Trophoblast cell (in vitro differentiated cells and primary cell): ENCODE results near the gene FBXO24.

Experiments
- DNase-seq, 2 donors: peaks; one replicate each; pipeline ENCODE4 v3.0.0-alpha.2; 2016
- H2AFZ ChIP-seq: 2 replicates; pipeline ENCODE4 v1.6.1; 2013; ENCODE audit warnings: low read length, moderate library complexity, mild to moderate bottlenecking; ENCODE audit not compliant: insufficient read depth, poor library complexity
- H2AK5ac ChIP-seq: 2 replicates; pipeline ENCODE4 v1.6.1; 2013; ENCODE audit warnings: mild to moderate bottlenecking, low read length
- H2BK120ac ChIP-seq: 2 replicates; pipeline ENCODE4 v1.6.1; 2013; ENCODE audit warnings: low read length, mild to moderate bottlenecking, moderate library complexity; ENCODE audit not compliant: insufficient read depth, poor library complexity
- H2BK12ac ChIP-seq: 2 replicates; pipeline ENCODE4 v1.6.1; 2013; ENCODE audit warnings: mild to moderate bottlenecking, low read length, moderate library complexity
- H2BK5ac ChIP-seq: 2 replicates; pipeline ENCODE4 v1.6.1; 2013; ENCODE audit warnings: low read length, low read depth, moderate library complexity, mild to moderate bottlenecking; ENCODE audit not compliant: poor library complexity
- H3K14ac ChIP-seq: 2 replicates; pipeline ENCODE4 v1.6.1; 2013; ENCODE audit warnings: mild to moderate bottlenecking, low read length
- H3K18ac ChIP-seq: 2 replicates; pipeline ENCODE4 v1.6.1; 2013; ENCODE audit warnings: mild to moderate bottlenecking, low read length
- H3K23ac ChIP-seq: 2 replicates; pipeline ENCODE4 v1.6.1; 2013; ENCODE audit warnings: low read length
- H3K27ac ChIP-seq: 2 replicates; pipeline ENCODE4 v1.5.1; 2013; ENCODE audit warnings: low read depth, mild to moderate bottlenecking, inconsistent platforms, low read length, moderate library complexity
- H3K27me3 ChIP-seq: 2 replicates; pipeline ENCODE4 v1.6.1; 2013; ENCODE audit warnings: inconsistent platforms, mild to moderate bottlenecking, low read length, moderate library complexity; ENCODE audit not compliant: insufficient read depth
- H3K36me3 ChIP-seq, 2 experiments: 1 replicate in 1 of 2; 2 replicates in 1 of 2; pipeline ENCODE4 v1.6.1; 2013; ENCODE audit warnings: low read length in 2 of 2, mild to moderate bottlenecking in 2 of 2, moderate library complexity in 1 of 2; ENCODE audit not compliant: insufficient read depth in 2 of 2, control insufficient read depth in 1 of 2
- H3K4ac ChIP-seq: 2 replicates; pipeline ENCODE4 v1.6.1; 2013; ENCODE audit warnings: low read depth, mild to moderate bottlenecking, low read length, moderate library complexity
- H3K4me1 ChIP-seq, 2 experiments: 1 replicate in 1 of 2; 2 replicates in 1 of 2; pipeline ENCODE4 v1.6.1; 2013; ENCODE audit warnings: low read length in 2 of 2, mild to moderate bottlenecking in 2 of 2, moderate library complexity in 1 of 2; ENCODE audit not compliant: insufficient read depth in 2 of 2, control insufficient read depth in 1 of 2
- H3K4me2 ChIP-seq: 2 replicates; pipeline ENCODE4 v1.6.1; 2013; ENCODE audit warnings: inconsistent platforms, mild to moderate bottlenecking, low read length, moderate library complexity
- H3K4me3 ChIP-seq: 2 replicates; pipeline ENCODE4 v1.5.1; 2013; ENCODE audit warnings: mild to moderate bottlenecking, low read depth, low read length, inconsistent platforms
- H3K79me1 ChIP-seq: one replicate; pipeline ENCODE4 v1.6.1; 2013; ENCODE audit warnings: low read length
- H3K79me2 ChIP-seq: 2 replicates; pipeline ENCODE4 v1.6.1; 2013; ENCODE audit warnings: low read length, mild to moderate bottlenecking; ENCODE audit not compliant: control insufficient read depth, insufficient read depth, poor library complexity
- H3K9ac ChIP-seq: 2 replicates; pipeline ENCODE4 v1.6.1; 2013; ENCODE audit warnings: mild to moderate bottlenecking, low read length
- H3K9me3 ChIP-seq: 2 replicates; pipeline ENCODE4 v1.6.1; 2013; ENCODE audit warnings: low read depth, mild to moderate bottlenecking, control low read depth, inconsistent platforms, low read length; ENCODE audit not compliant: insufficient read depth
- H4K12ac ChIP-seq: 2 replicates; pipeline ENCODE4 v1.6.1; 2013; ENCODE audit warnings: low read depth, mild to moderate bottlenecking, low read length, moderate library complexity
- H4K8ac ChIP-seq: 2 replicates; pipeline ENCODE4 v1.6.1; 2013; ENCODE audit warnings: low read depth, mild to moderate bottlenecking, low read length, moderate library complexity
- H4K91ac ChIP-seq: one replicate; pipeline ENCODE4 v1.6.1; 2013; ENCODE audit warnings: low read depth, mild to moderate bottlenecking, low read length, moderate library complexity
- WGBS: extraction: QIAGEN DNeasy Blood & Tissue Kit; methylation state at CpG from one replicate; pipeline ENCODE4 v1.1.7; 2013; ENCODE audit warnings: missing lambda C conversion rate; ENCODE audit not compliant: insufficient read length, insufficient coverage; ENCODE audit errors: extremely low coverage; 5-methylcytosine and 5-hydroxymethylcytosine counted together

Gene FBXO24

GRCh38 chr7:100561491-100562194, 24.5 kb upstream of the FBXO24 start:
- Histone ChIP-seq H2BK120ac (no peak overlapping the region), H2BK5ac (no peak overlapping the region)
- no CpG with 5 or more reads among the region's 12 CpGs for WGBS

GRCh38 chr7:100562195-100563099, 23.7 kb upstream of the FBXO24 start:
- no peak for DNase-seq
- Histone ChIP-seq H3K4me2 (no peak overlapping the region), H3K23ac (no peak overlapping the region), H2BK120ac (no peak overlapping the region), H3K18ac (no peak overlapping the region), H4K12ac (no peak overlapping the region), H3K9me3 (no peaks in the 10 kb centered on the region), H4K91ac (no peak overlapping the region), H3K4ac (no peak overlapping the region), H3K79me2 (no peaks in the 10 kb centered on the region), H3K4me1 (peaks cover 8 to 15% of the 10 kb centered on the region in 2 experiments), H2AK5ac (no peak overlapping the region), H3K36me3 (peaks cover 2 to 3% of the 10 kb centered on the region in 2 experiments), H3K9ac (no peak overlapping the region), H2AFZ (no peak overlapping the region), H2BK5ac (no peak overlapping the region), H2BK12ac (no peak overlapping the region), H3K4me3 (no peak overlapping the region), H4K8ac (no peak overlapping the region), H3K14ac (no peak overlapping the region), H3K79me1 (no peaks in the 10 kb centered on the region), H3K27me3 (no peaks in the 10 kb centered on the region), H3K27ac (no peak overlapping the region)
- WGBS: no CpG with 5 or more reads among the region's 26 CpGs

More at GRCh38 chr7:100561491-100562194, 24.5 kb upstream of the FBXO24 start:
- Histone ChIP-seq H3K9me3 (no peaks in the 10 kb centered on the region), H2AK5ac (no peak overlapping the region), H3K79me2 (no peaks in the 10 kb centered on the region), H2AFZ (no peak overlapping the region), H3K36me3 (peaks cover 2 to 3% of the 10 kb centered on the region in 2 experiments), H3K4me1 (peaks cover 8 to 15% of the 10 kb centered on the region in 2 experiments), H3K23ac (no peak overlapping the region), H3K4me2 (no peak overlapping the region), H4K8ac (no peak overlapping the region), H3K4me3 (no peak overlapping the region), H2BK12ac (no peak overlapping the region), H3K79me1 (no peaks in the 10 kb centered on the region), H3K27ac (no peak overlapping the region), H3K9ac (no peak overlapping the region), H3K4ac (no peak overlapping the region), H3K14ac (no peak overlapping the region), H3K27me3 (no peaks in the 10 kb centered on the region), H4K91ac (no peak overlapping the region), H3K18ac (no peak overlapping the region), H4K12ac (no peak overlapping the region)
- DNase-seq: peak; percentile 79 to 93

GRCh38 chr7:100563100-100563564, 23.0 kb upstream of the FBXO24 start:
- Histone ChIP-seq H4K8ac (no peak overlapping the region), H3K18ac (no peak overlapping the region), H3K27me3 (no peaks in the 10 kb centered on the region), H3K9me3 (no peaks in the 10 kb centered on the region), H3K79me2 (no peaks in the 10 kb centered on the region), H3K9ac (no peak overlapping the region), H3K23ac (no peak overlapping the region), H4K12ac (no peak overlapping the region), H4K91ac (no peak overlapping the region), H3K14ac (no peak overlapping the region), H2AK5ac (no peak overlapping the region), H3K4ac (no peak overlapping the region), H2BK12ac (no peak overlapping the region), H2AFZ (no peak overlapping the region), H3K36me3 (peaks cover 2 to 3% of the 10 kb centered on the region in 2 experiments), H3K4me1 (peaks cover 8 to 15% of the 10 kb centered on the region in 2 experiments), H3K4me3 (no peak overlapping the region), H3K79me1 (no peaks in the 10 kb centered on the region), H2BK5ac (no peak overlapping the region), H2BK120ac (no peak overlapping the region), H3K27ac (no peak overlapping the region), H3K4me2 (no peak overlapping the region)
- WGBS: no CpG with 5 or more reads among the region's 8 CpGs
- DNase-seq: no peak

GRCh38 chr7:100563809-100564400, 22.2 kb upstream of the FBXO24 start:
- Histone ChIP-seq H3K9me3 (peaks cover 3% of the 10 kb centered on the region), H4K91ac (no peak overlapping the region), H3K4ac (no peak overlapping the region), H3K4me3 (no peak overlapping the region), H2BK5ac (no peak overlapping the region), H2BK120ac (no peak overlapping the region), H3K36me3 (peaks cover 2 to 3% of the 10 kb centered on the region in 2 experiments), H4K8ac (no peak overlapping the region), H3K4me1 (peaks cover 8 to 15% of the 10 kb centered on the region in 2 experiments), H2AFZ (no peak overlapping the region), H2AK5ac (no peak overlapping the region), H3K27me3 (no peaks in the 10 kb centered on the region), H3K4me2 (no peak overlapping the region), H4K12ac (no peak overlapping the region), H3K9ac (no peak overlapping the region), H3K79me1 (no peaks in the 10 kb centered on the region), H3K18ac (no peak overlapping the region), H3K79me2 (no peaks in the 10 kb centered on the region), H2BK12ac (no peak overlapping the region), H3K23ac (no peak overlapping the region), H3K27ac (no peak overlapping the region), H3K14ac (no peak overlapping the region)
- WGBS: no CpG with 5 or more reads among the region's 12 CpGs
- DNase-seq: peak in 1 of 2 donors; percentile 81
